Measurements from ENCODE around the gene ZNF865.

The ZNF865 gene

GRCh38 chr19:55600662-55601028 is 4.8 kb upstream of the ZNF865 start:
- Histone ChIP-seq H3K4me3 (ENCODE audit: low read length) (peak overlapping the region; percentile 40), H3K9ac (ENCODE audit: low read length) (peak overlapping the region; percentile 74), H3K27me3 (ENCODE audit: control insufficient read depth, insufficient read depth, low read length) (no peaks in the 10 kb centered on the region), H3K4me1 (ENCODE audit: control insufficient read depth, insufficient read depth, low read length) (peaks cover 17% of the 10 kb centered on the region), H3K9me3 (ENCODE audit: control insufficient read depth, low read length) (no peaks in the 10 kb centered on the region), H3K36me3 (ENCODE audit: control insufficient read depth, insufficient read depth, low read length) (no peaks in the 10 kb centered on the region)

- Histone ChIP-seq H3K27me3 (ENCODE audit: control insufficient read depth, insufficient read depth, low read length) (no peaks in the 10 kb centered on the region), H3K9ac (ENCODE audit: low read length) (peak overlapping the region; percentile 74), H3K4me1 (ENCODE audit: control insufficient read depth, insufficient read depth, low read length) (peaks cover 17% of the 10 kb centered on the region), H3K4me3 (ENCODE audit: low read length) (peak overlapping the region; percentile 40), H3K9me3 (ENCODE audit: control insufficient read depth, low read length) (no peaks in the 10 kb centered on the region), H3K36me3 (ENCODE audit: control insufficient read depth, insufficient read depth, low read length) (no peaks in the 10 kb centered on the region)
Observed at GRCh38 chr19:55601084-55601483, 4.4 kb upstream of the ZNF865 start.

- no peaks in the 10 kb centered on the region for H3K27me3 ChIP-seq (ENCODE audit: control insufficient read depth, insufficient read depth, low read length)
- H3K9ac ChIP-seq (ENCODE audit: low read length): no peak overlapping the region
- peaks cover 25% of the 10 kb centered on the region for H3K4me1 ChIP-seq (ENCODE audit: control insufficient read depth, insufficient read depth, low read length)
- no peaks in the 10 kb centered on the region for H3K36me3 ChIP-seq (ENCODE audit: control insufficient read depth, insufficient read depth, low read length)
- H3K4me3 ChIP-seq (ENCODE audit: low read length): no peak overlapping the region
- H3K9me3 ChIP-seq (ENCODE audit: control insufficient read depth, low read length): no peaks in the 10 kb centered on the region
Observed at GRCh38 chr19:55602104-55603001, 3.1 kb upstream of the ZNF865 start.

GRCh38 chr19:55603115-55603514 is 2.3 kb upstream of the ZNF865 start:
- no peak overlapping the region for H3K9ac ChIP-seq (ENCODE audit: low read length)
- no peak overlapping the region for H3K4me3 ChIP-seq (ENCODE audit: low read length)
- no peaks in the 10 kb centered on the region for H3K9me3 ChIP-seq (ENCODE audit: control insufficient read depth, low read length)
- H3K27me3 ChIP-seq (ENCODE audit: control insufficient read depth, insufficient read depth, low read length): no peaks in the 10 kb centered on the region
- no peaks in the 10 kb centered on the region for H3K36me3 ChIP-seq (ENCODE audit: control insufficient read depth, insufficient read depth, low read length)
- H3K4me1 ChIP-seq (ENCODE audit: control insufficient read depth, insufficient read depth, low read length): peaks cover 25% of the 10 kb centered on the region

- Histone ChIP-seq H3K36me3 (ENCODE audit: control insufficient read depth, insufficient read depth, low read length) (no peaks in the 10 kb centered on the region), H3K27me3 (ENCODE audit: control insufficient read depth, insufficient read depth, low read length) (no peaks in the 10 kb centered on the region), H3K4me1 (ENCODE audit: control insufficient read depth, insufficient read depth, low read length) (peaks cover 25% of the 10 kb centered on the region), H3K9ac (ENCODE audit: low read length) (no peak overlapping the region), H3K9me3 (ENCODE audit: control insufficient read depth, low read length) (no peaks in the 10 kb centered on the region), H3K4me3 (ENCODE audit: low read length) (no peak overlapping the region)
Observed at GRCh38 chr19:55603581-55604292, 1.7 kb upstream of the ZNF865 start.

- Histone ChIP-seq H3K4me3 (ENCODE audit: low read length) (no peak overlapping the region), H3K4me1 (ENCODE audit: control insufficient read depth, insufficient read depth, low read length) (peaks cover 25% of the 10 kb centered on the region), H3K9ac (ENCODE audit: low read length) (peak overlapping the region; percentile 91), H3K27me3 (ENCODE audit: control insufficient read depth, insufficient read depth, low read length) (no peaks in the 10 kb centered on the region), H3K9me3 (ENCODE audit: control insufficient read depth, low read length) (no peaks in the 10 kb centered on the region), H3K36me3 (ENCODE audit: control insufficient read depth, insufficient read depth, low read length) (no peaks in the 10 kb centered on the region)
Observed at GRCh38 chr19:55605207-55605636, 225 bp upstream of the ZNF865 start.

- peak overlapping the region; percentile 91 for H3K9ac ChIP-seq (ENCODE audit: low read length)
- H3K27me3 ChIP-seq (ENCODE audit: control insufficient read depth, insufficient read depth, low read length): no peaks in the 10 kb centered on the region
- peak overlapping the region; percentile 93 for H3K4me3 ChIP-seq (ENCODE audit: low read length)
- peaks cover 16% of the 10 kb centered on the region for H3K4me1 ChIP-seq (ENCODE audit: control insufficient read depth, insufficient read depth, low read length)
- H3K9me3 ChIP-seq (ENCODE audit: control insufficient read depth, low read length): no peaks in the 10 kb centered on the region
- H3K36me3 ChIP-seq (ENCODE audit: control insufficient read depth, insufficient read depth, low read length): no peaks in the 10 kb centered on the region
Observed at GRCh38 chr19:55606471-55606787, 982 bp downstream of the ZNF865 start.

GRCh38 chr19:55606817-55607216 is 1.4 kb downstream of the ZNF865 start:
- no peak overlapping the region for H3K4me3 ChIP-seq (ENCODE audit: low read length)
- H3K9ac ChIP-seq (ENCODE audit: low read length): peak overlapping the region; percentile 91
- no peaks in the 10 kb centered on the region for H3K36me3 ChIP-seq (ENCODE audit: control insufficient read depth, insufficient read depth, low read length)
- H3K9me3 ChIP-seq (ENCODE audit: control insufficient read depth, low read length): no peaks in the 10 kb centered on the region
- H3K27me3 ChIP-seq (ENCODE audit: control insufficient read depth, insufficient read depth, low read length): no peaks in the 10 kb centered on the region
- H3K4me1 ChIP-seq (ENCODE audit: control insufficient read depth, insufficient read depth, low read length): peaks cover 20% of the 10 kb centered on the region

GRCh38 chr19:55609326-55609725 is 3.9 kb downstream of the ZNF865 start:
- no peak overlapping the region for H3K4me3 ChIP-seq (ENCODE audit: low read length)
- H3K9ac ChIP-seq (ENCODE audit: low read length): no peak overlapping the region
- no peaks in the 10 kb centered on the region for H3K9me3 ChIP-seq (ENCODE audit: control insufficient read depth, low read length)
- H3K36me3 ChIP-seq (ENCODE audit: control insufficient read depth, insufficient read depth, low read length): no peaks in the 10 kb centered on the region
- no peaks in the 10 kb centered on the region for H3K27me3 ChIP-seq (ENCODE audit: control insufficient read depth, insufficient read depth, low read length)
- peaks cover 16% of the 10 kb centered on the region for H3K4me1 ChIP-seq (ENCODE audit: control insufficient read depth, insufficient read depth, low read length)

- Histone ChIP-seq H3K27me3 (ENCODE audit: control insufficient read depth, insufficient read depth, low read length) (no peaks in the 10 kb centered on the region), H3K4me1 (ENCODE audit: control insufficient read depth, insufficient read depth, low read length) (peaks cover 14% of the 10 kb centered on the region), H3K36me3 (ENCODE audit: control insufficient read depth, insufficient read depth, low read length) (no peaks in the 10 kb centered on the region), H3K4me3 (ENCODE audit: low read length) (no peak overlapping the region), H3K9me3 (ENCODE audit: control insufficient read depth, low read length) (no peaks in the 10 kb centered on the region), H3K9ac (ENCODE audit: low read length) (no peak overlapping the region)
Observed at GRCh38 chr19:55611300-55611982, 6.0 kb downstream of the ZNF865 start.

- Histone ChIP-seq H3K9me3 (ENCODE audit: control insufficient read depth, low read length) (no peaks in the 10 kb centered on the region), H3K4me1 (ENCODE audit: control insufficient read depth, insufficient read depth, low read length) (peaks cover 7% of the 10 kb centered on the region), H3K9ac (ENCODE audit: low read length) (no peak overlapping the region), H3K36me3 (ENCODE audit: control insufficient read depth, insufficient read depth, low read length) (no peaks in the 10 kb centered on the region), H3K4me3 (ENCODE audit: low read length) (no peak overlapping the region), H3K27me3 (ENCODE audit: control insufficient read depth, insufficient read depth, low read length) (no peaks in the 10 kb centered on the region)
Observed at GRCh38 chr19:55611983-55612645, 6.7 kb downstream of the ZNF865 start.
